ENCODE measurements around the gene ABLIM2.

Gene ABLIM2

GRCh38 chr4:8002525-8003309 lies 155.9 kb downstream of the ABLIM2 start:
- no peaks in the 10 kb centered on the region for H3K9me3 ChIP-seq (ENCODE audit: control insufficient read depth, low read length)
- H3K4me1 ChIP-seq (ENCODE audit: control insufficient read depth, insufficient read depth, low read length) = no peaks in the 10 kb centered on the region
- no peak overlapping the region for H3K9ac ChIP-seq (ENCODE audit: low read length)
- no peak overlapping the region for H3K4me3 ChIP-seq (ENCODE audit: low read length)
- no peaks in the 10 kb centered on the region for H3K27me3 ChIP-seq (ENCODE audit: control insufficient read depth, insufficient read depth, low read length)
- no peaks in the 10 kb centered on the region for H3K36me3 ChIP-seq (ENCODE audit: control insufficient read depth, insufficient read depth, low read length)

- no peaks in the 10 kb centered on the region for H3K36me3 ChIP-seq (ENCODE audit: control insufficient read depth, insufficient read depth, low read length)
- H3K27me3 ChIP-seq (ENCODE audit: control insufficient read depth, insufficient read depth, low read length) = no peaks in the 10 kb centered on the region
- no peaks in the 10 kb centered on the region for H3K9me3 ChIP-seq (ENCODE audit: control insufficient read depth, low read length)
- no peaks in the 10 kb centered on the region for H3K4me1 ChIP-seq (ENCODE audit: control insufficient read depth, insufficient read depth, low read length)
- H3K9ac ChIP-seq (ENCODE audit: low read length) = no peak overlapping the region
- no peak overlapping the region for H3K4me3 ChIP-seq (ENCODE audit: low read length)
Measured at GRCh38 chr4:8001564-8002355, 156.9 kb downstream of the ABLIM2 start.

GRCh38 chr4:8000721-8001491 lies 157.7 kb downstream of the ABLIM2 start:
- Histone ChIP-seq H3K9me3 (ENCODE audit: control insufficient read depth, low read length) (no peaks in the 10 kb centered on the region), H3K4me1 (ENCODE audit: control insufficient read depth, insufficient read depth, low read length) (no peaks in the 10 kb centered on the region), H3K36me3 (ENCODE audit: control insufficient read depth, insufficient read depth, low read length) (no peaks in the 10 kb centered on the region)

GRCh38 chr4:8000247-8000646 lies 158.4 kb downstream of the ABLIM2 start:
- no peak overlapping the region for H3K9ac ChIP-seq (ENCODE audit: low read length)
- no peaks in the 10 kb centered on the region for H3K4me1 ChIP-seq (ENCODE audit: control insufficient read depth, insufficient read depth, low read length)
- no peaks in the 10 kb centered on the region for H3K9me3 ChIP-seq (ENCODE audit: control insufficient read depth, low read length)
- no peaks in the 10 kb centered on the region for H3K27me3 ChIP-seq (ENCODE audit: control insufficient read depth, insufficient read depth, low read length)
- H3K36me3 ChIP-seq (ENCODE audit: control insufficient read depth, insufficient read depth, low read length) = no peaks in the 10 kb centered on the region
- no peak overlapping the region for H3K4me3 ChIP-seq (ENCODE audit: low read length)

More at GRCh38 chr4:8000721-8001491, 157.7 kb downstream of the ABLIM2 start:
- Histone ChIP-seq H3K9ac (ENCODE audit: low read length) (no peak overlapping the region), H3K27me3 (ENCODE audit: control insufficient read depth, insufficient read depth, low read length) (no peaks in the 10 kb centered on the region), H3K4me3 (ENCODE audit: low read length) (no peak overlapping the region)

- Histone ChIP-seq H3K4me3 (ENCODE audit: low read length) (no peak overlapping the region), H3K9me3 (ENCODE audit: control insufficient read depth, low read length) (no peaks in the 10 kb centered on the region), H3K4me1 (ENCODE audit: control insufficient read depth, insufficient read depth, low read length) (no peaks in the 10 kb centered on the region), H3K9ac (ENCODE audit: low read length) (no peak overlapping the region), H3K36me3 (ENCODE audit: control insufficient read depth, insufficient read depth, low read length) (no peaks in the 10 kb centered on the region), H3K27me3 (ENCODE audit: control insufficient read depth, insufficient read depth, low read length) (no peaks in the 10 kb centered on the region)
Measured at GRCh38 chr4:7999695-8000094, 158.9 kb downstream of the ABLIM2 start.

GRCh38 chr4:7999279-7999678 lies 159.3 kb downstream of the ABLIM2 start:
- H3K4me1 ChIP-seq (ENCODE audit: control insufficient read depth, insufficient read depth, low read length) = no peaks in the 10 kb centered on the region
- no peaks in the 10 kb centered on the region for H3K27me3 ChIP-seq (ENCODE audit: control insufficient read depth, insufficient read depth, low read length)
- no peak overlapping the region for H3K9ac ChIP-seq (ENCODE audit: low read length)
- H3K9me3 ChIP-seq (ENCODE audit: control insufficient read depth, low read length) = no peaks in the 10 kb centered on the region
- H3K36me3 ChIP-seq (ENCODE audit: control insufficient read depth, insufficient read depth, low read length) = no peaks in the 10 kb centered on the region
- H3K4me3 ChIP-seq (ENCODE audit: low read length) = no peak overlapping the region

GRCh38 chr4:7998447-7998846 lies 160.2 kb downstream of the ABLIM2 start:
- no peaks in the 10 kb centered on the region for H3K36me3 ChIP-seq (ENCODE audit: control insufficient read depth, insufficient read depth, low read length)
- H3K4me3 ChIP-seq (ENCODE audit: low read length) = no peak overlapping the region
- no peaks in the 10 kb centered on the region for H3K27me3 ChIP-seq (ENCODE audit: control insufficient read depth, insufficient read depth, low read length)
- H3K9me3 ChIP-seq (ENCODE audit: control insufficient read depth, low read length) = no peaks in the 10 kb centered on the region
- H3K9ac ChIP-seq (ENCODE audit: low read length) = no peak overlapping the region
- H3K4me1 ChIP-seq (ENCODE audit: control insufficient read depth, insufficient read depth, low read length) = no peaks in the 10 kb centered on the region

GRCh38 chr4:7995866-7996265 lies 162.7 kb downstream of the ABLIM2 start:
- H3K9ac ChIP-seq (ENCODE audit: low read length) = no peak overlapping the region
- H3K27me3 ChIP-seq (ENCODE audit: control insufficient read depth, insufficient read depth, low read length) = no peaks in the 10 kb centered on the region
- no peaks in the 10 kb centered on the region for H3K4me1 ChIP-seq (ENCODE audit: control insufficient read depth, insufficient read depth, low read length)
- H3K4me3 ChIP-seq (ENCODE audit: low read length) = no peak overlapping the region
- H3K9me3 ChIP-seq (ENCODE audit: control insufficient read depth, low read length) = no peaks in the 10 kb centered on the region
- no peaks in the 10 kb centered on the region for H3K36me3 ChIP-seq (ENCODE audit: control insufficient read depth, insufficient read depth, low read length)

GRCh38 chr4:7995135-7995534 lies 163.5 kb downstream of the ABLIM2 start:
- Histone ChIP-seq H3K4me1 (ENCODE audit: control insufficient read depth, insufficient read depth, low read length) (no peaks in the 10 kb centered on the region), H3K36me3 (ENCODE audit: control insufficient read depth, insufficient read depth, low read length) (no peaks in the 10 kb centered on the region)

GRCh38 chr4:7993671-7994070 lies 164.9 kb downstream of the ABLIM2 start:
- Histone ChIP-seq H3K27me3 (ENCODE audit: control insufficient read depth, insufficient read depth, low read length) (no peaks in the 10 kb centered on the region), H3K4me1 (ENCODE audit: control insufficient read depth, insufficient read depth, low read length) (no peaks in the 10 kb centered on the region), H3K36me3 (ENCODE audit: control insufficient read depth, insufficient read depth, low read length) (no peaks in the 10 kb centered on the region), H3K9ac (ENCODE audit: low read length) (no peak overlapping the region), H3K9me3 (ENCODE audit: control insufficient read depth, low read length) (no peaks in the 10 kb centered on the region), H3K4me3 (ENCODE audit: low read length) (no peak overlapping the region)

More at GRCh38 chr4:7995135-7995534, 163.5 kb downstream of the ABLIM2 start:
- no peak overlapping the region for H3K9ac ChIP-seq (ENCODE audit: low read length)
- no peaks in the 10 kb centered on the region for H3K9me3 ChIP-seq (ENCODE audit: control insufficient read depth, low read length)
- no peak overlapping the region for H3K4me3 ChIP-seq (ENCODE audit: low read length)
- H3K27me3 ChIP-seq (ENCODE audit: control insufficient read depth, insufficient read depth, low read length) = no peaks in the 10 kb centered on the region

- Histone ChIP-seq H3K9me3 (ENCODE audit: control insufficient read depth, low read length) (no peaks in the 10 kb centered on the region), H3K4me3 (ENCODE audit: low read length) (no peak overlapping the region), H3K36me3 (ENCODE audit: control insufficient read depth, insufficient read depth, low read length) (no peaks in the 10 kb centered on the region), H3K27me3 (ENCODE audit: control insufficient read depth, insufficient read depth, low read length) (no peaks in the 10 kb centered on the region), H3K4me1 (ENCODE audit: control insufficient read depth, insufficient read depth, low read length) (no peaks in the 10 kb centered on the region), H3K9ac (ENCODE audit: low read length) (no peak overlapping the region)
Measured at GRCh38 chr4:7992846-7993245, 165.8 kb downstream of the ABLIM2 start.
